ENCODE measurements around the gene ADAMTSL1.

GRCh38 chr9:18910435-18910834 is 436.5 kb downstream of the ADAMTSL1 start:
- TF ChIP-seq CTCF (IDR thresholded peaks at IDR 0.05) (no peak), ZFX (IDR thresholded peaks at IDR 0.05; ENCODE audit: borderline replicate concordance) (no peak)

All from 22Rv1 (cell line).